22Rv1 (cell line): ENCODE results near the gene OGN.

ENCODE experiments used
- H3K27ac ChIP-seq: fragments of 450-650 bp; 2 replicates; pipeline ENCODE4 v1.5.1; 2017
- CTCF ChIP-seq: fragments of 450-650 bp; IDR thresholded peaks from 2 replicates; pipeline ENCODE4 v1.5.1; 2017; ENCODE audit warnings: mild to moderate bottlenecking
- ZFX ChIP-seq: fragments of 450-650 bp; IDR thresholded peaks from 2 replicates; pipeline ENCODE4 v1.6.1; 2017; ENCODE audit warnings: antibody characterized with exemption, borderline replicate concordance

Gene OGN

GRCh38 chr9:92404042-92404836, at the start of gene OGN:
TSS of gene OGN (minus strand) at chr9:92404578. CDS start at chr9:92403407, 1,171 bp downstream.
- TF ChIP-seq CTCF: no peak
- TF ChIP-seq ZFX: no peak

GRCh38 chr9:92446536-92446935, 42.2 kb upstream of the OGN start:
- H3K27ac ChIP-seq: no peak overlapping the region
- TF ChIP-seq ZFX: no peak
- no peak for TF ChIP-seq CTCF

More at GRCh38 chr9:92404042-92404836, at the start of gene OGN:
- no peak within 1 kb of the TSS for H3K27ac ChIP-seq

GRCh38 chr9:92444841-92445240, 40.5 kb upstream of the OGN start:
- no peak for TF ChIP-seq CTCF
- no peak for TF ChIP-seq ZFX
- no peak overlapping the region for H3K27ac ChIP-seq

GRCh38 chr9:92440751-92441046, 36.3 kb upstream of the OGN start:
- H3K27ac ChIP-seq: no peak overlapping the region
- TF ChIP-seq CTCF (no peak), ZFX (no peak)

- TF ChIP-seq ZFX: no peak
- no peak for TF ChIP-seq CTCF
Observed at GRCh38 chr9:92439921-92440750, 35.8 kb upstream of the OGN start.

GRCh38 chr9:92438900-92439526, 34.6 kb upstream of the OGN start:
- TF ChIP-seq CTCF: peak; percentile 34
- no peak for TF ChIP-seq ZFX
- no peak overlapping the region for H3K27ac ChIP-seq

More at GRCh38 chr9:92439921-92440750, 35.8 kb upstream of the OGN start:
- H3K27ac ChIP-seq: no peak overlapping the region
